WTC11 (cell line): ENCODE results near the gene ASB3. TPM values are rescaled to one million over a fixed set of nuclear protein-coding genes. Genes with fewer than 3 reads are reported as not detected.

Source experiments
- ATAC-seq: fragments of 200-7000 bp; cut with Tn5 transposase; 2 replicates; pipeline ENCODE4 v1.10.0; 2021; ENCODE audit warnings: mild to moderate bottlenecking, moderate library complexity
- CTCF ChIA-PET: fragments of 300-600 bp; sonication (Branson Sonifier 250); formaldehyde crosslinking; loops from one replicate; lab custom pipeline; 2021; ENCODE audit warnings: antibody characterized with exemption; lab: Charles Lee
- POLR2A ChIA-PET: fragments of 350-600 bp; sonication (Branson Sonifier 250); formaldehyde crosslinking; loops from one replicate; lab custom pipeline; 2021; ENCODE audit warnings: antibody characterized with exemption; lab: Charles Lee
- DNase-seq: peaks from one replicate; pipeline ENCODE4 v3.0.0; 2021; ENCODE audit warnings: low spot score
- H3K27ac Mint-ChIP-seq: 2 replicates; pipeline ENCODE4 v1.8.0; 2021; ENCODE audit warnings: mixed read lengths
- H3K27me3 Mint-ChIP-seq: 2 replicates; pipeline ENCODE4 v1.8.0; 2021; ENCODE audit warnings: low read depth, mild to moderate bottlenecking, moderate library complexity, mixed read lengths
- H3K36me3 Mint-ChIP-seq: 2 replicates; pipeline ENCODE4 v1.8.0; 2021; ENCODE audit warnings: mixed read lengths
- H3K4me1 Mint-ChIP-seq: 2 replicates; pipeline ENCODE4 v1.8.0; 2022; ENCODE audit warnings: mixed read lengths
- H3K4me3 Mint-ChIP-seq: 2 replicates; pipeline ENCODE4 v1.8.0; 2021; ENCODE audit warnings: mild to moderate bottlenecking, moderate library complexity, mixed read lengths
- H3K9me3 Mint-ChIP-seq: 2 replicates; pipeline ENCODE4 v1.8.0; 2021; ENCODE audit warnings: mixed read lengths
- EMX1 ChIP-seq: fragments of 250-450 bp; sonication (Bioruptor Pico); IDR thresholded peaks from 2 replicates; pipeline ENCODE4 v1.8.0; 2021; ENCODE audit warnings: mild to moderate bottlenecking
- ESRRA ChIP-seq: sonication (generic); formaldehyde crosslinking; IDR thresholded peaks from 2 replicates; pipeline ENCODE4 v1.8.1; 2022; ENCODE audit warnings: mild to moderate bottlenecking, missing genetic modification reagents, borderline replicate concordance
- GRHL2 ChIP-seq: fragments of 250-450 bp; sonication (Bioruptor Pico); IDR thresholded peaks from 2 replicates; pipeline ENCODE4 v1.8.0; 2022; ENCODE audit warnings: mild to moderate bottlenecking, moderate library complexity; ENCODE audit not compliant: insufficient replicate concordance, severe bottlenecking
- HMGA2 ChIP-seq: fragments of 250-450 bp; sonication (Bioruptor Pico); IDR thresholded peaks from 2 replicates; pipeline ENCODE4 v1.4.0; 2021; ENCODE audit warnings: mild to moderate bottlenecking, moderate library complexity
- IRF2 ChIP-seq: sonication (generic); formaldehyde crosslinking; IDR thresholded peaks from 2 replicates; pipeline ENCODE4 v1.8.0; 2022; ENCODE audit warnings: low read depth, missing genetic modification reagents, borderline replicate concordance
- JAZF1 ChIP-seq: fragments of 250-450 bp; sonication (Bioruptor Pico); IDR thresholded peaks from 2 replicates; pipeline ENCODE4 v1.9.0; 2021; ENCODE audit warnings: moderate library complexity, mild to moderate bottlenecking, inconsistent platforms
- JUN ChIP-seq: sonication (generic); formaldehyde crosslinking; IDR thresholded peaks from 2 replicates; pipeline ENCODE4 v1.8.0; 2023; ENCODE audit warnings: mild to moderate bottlenecking, missing genetic modification reagents
- KAT7 ChIP-seq: sonication (generic); formaldehyde crosslinking; IDR thresholded peaks from 2 replicates; pipeline ENCODE4 v1.8.1; 2023; ENCODE audit warnings: missing genetic modification reagents, mild to moderate bottlenecking, borderline replicate concordance
- MYBL2 ChIP-seq: sonication (generic); formaldehyde crosslinking; IDR thresholded peaks from 2 replicates; pipeline ENCODE4 v1.8.1; 2023; ENCODE audit warnings: mild to moderate bottlenecking, moderate library complexity, missing genetic modification reagents
- NFE2L1 ChIP-seq: sonication (generic); formaldehyde crosslinking; IDR thresholded peaks from 2 replicates; pipeline ENCODE4 v1.8.1; 2023; ENCODE audit warnings: missing genetic modification reagents
- OVOL2 ChIP-seq: fragments of 250-450 bp; sonication (Bioruptor Pico); IDR thresholded peaks from 2 replicates; pipeline ENCODE4 v1.9.0; 2021; ENCODE audit warnings: mild to moderate bottlenecking, borderline replicate concordance
- RELA ChIP-seq: sonication (generic); formaldehyde crosslinking; IDR thresholded peaks from 2 replicates; pipeline ENCODE4 v1.8.1; 2022; ENCODE audit warnings: missing genetic modification reagents, mild to moderate bottlenecking, borderline replicate concordance
- RORB ChIP-seq: fragments of 250-450 bp; sonication (Bioruptor Pico); IDR thresholded peaks from 2 replicates; pipeline ENCODE4 v1.9.0; 2021; ENCODE audit warnings: mild to moderate bottlenecking
- SP1 ChIP-seq: sonication (generic); formaldehyde crosslinking; conservative IDR thresholded peaks from 2 replicates; pipeline ENCODE4 v1.8.1; 2022; ENCODE audit warnings: missing genetic modification reagents
- TP53 ChIP-seq: sonication (generic); formaldehyde crosslinking; IDR thresholded peaks from 2 replicates; pipeline ENCODE4 v1.8.1; 2023; ENCODE audit warnings: mild to moderate bottlenecking, missing genetic modification reagents
- ZNF121 ChIP-seq: sonication (generic); formaldehyde crosslinking; IDR thresholded peaks from 2 replicates; pipeline ENCODE4 v1.8.0; 2023; ENCODE audit warnings: missing genetic modification reagents
- ZNF219 ChIP-seq: sonication (generic); formaldehyde crosslinking; IDR thresholded peaks from 2 replicates; pipeline ENCODE4 v1.8.0; 2023; ENCODE audit warnings: missing genetic modification reagents, mild to moderate bottlenecking, borderline replicate concordance
- ZNF317 ChIP-seq: sonication (generic); formaldehyde crosslinking; IDR thresholded peaks from 2 replicates; pipeline ENCODE4 v1.8.1; 2023; ENCODE audit warnings: low read depth, mild to moderate bottlenecking, moderate library complexity, missing genetic modification reagents, borderline replicate concordance
- ZNF396 ChIP-seq: fragments of 250-450 bp; sonication (Bioruptor Pico); IDR thresholded peaks from 2 replicates; pipeline ENCODE4 v1.8.0; 2021; ENCODE audit warnings: mild to moderate bottlenecking, moderate library complexity, borderline replicate concordance
- ZNF671 ChIP-seq: fragments of 250-450 bp; sonication (Bioruptor Pico); IDR thresholded peaks from 2 replicates; pipeline ENCODE4 v1.8.0; 2021; ENCODE audit warnings: mild to moderate bottlenecking
- total RNA-seq: library from RNA; stranded (reverse); gene quantifications from 3 replicates; pipeline ENCODE4 v1.2.3, GENCODE V29; 2021
- TF ChIP-seq, protein P1 (sequence below): sonication (generic); formaldehyde crosslinking; IDR thresholded peaks from 2 replicates; pipeline ENCODE4 v1.8.0; 2022; ENCODE audit warnings: mild to moderate bottlenecking, missing genetic modification reagents
- TF ChIP-seq, protein P2 (sequence below): sonication (generic); formaldehyde crosslinking; IDR thresholded peaks from 2 replicates; pipeline ENCODE4 v1.8.0; 2022; ENCODE audit warnings: mild to moderate bottlenecking, missing genetic modification reagents
- TF ChIP-seq, protein P3 (sequence below): fragments of 250-450 bp; sonication (Bioruptor Pico); IDR thresholded peaks from 2 replicates; pipeline ENCODE4 v2.1.2; 2022; ENCODE audit warnings: mild to moderate bottlenecking, moderate library complexity
- TF ChIP-seq, protein P4 (sequence below): fragments of 250-450 bp; sonication (Bioruptor Pico); IDR thresholded peaks from 2 replicates; pipeline ENCODE4 v1.8.0; 2021; ENCODE audit warnings: mild to moderate bottlenecking
- TF ChIP-seq, protein P5 (sequence below): sonication (generic); formaldehyde crosslinking; IDR thresholded peaks from 2 replicates; pipeline ENCODE4 v1.8.0; 2023; ENCODE audit warnings: missing genetic modification reagents, mild to moderate bottlenecking, borderline replicate concordance
- TF ChIP-seq, protein P6 (sequence below): fragments of 250-450 bp; sonication (Bioruptor Pico); IDR thresholded peaks from 2 replicates; pipeline ENCODE4 v1.9.0; 2021; ENCODE audit warnings: mild to moderate bottlenecking
- TF ChIP-seq, protein P7 (sequence below): sonication (generic); formaldehyde crosslinking; IDR thresholded peaks from 2 replicates; pipeline ENCODE4 v1.8.0; 2023; ENCODE audit warnings: missing genetic modification reagents

The ASB3 gene
- total RNA-seq, 1 experiment from 2014 or later, result 30.2 TPM

DNA sequence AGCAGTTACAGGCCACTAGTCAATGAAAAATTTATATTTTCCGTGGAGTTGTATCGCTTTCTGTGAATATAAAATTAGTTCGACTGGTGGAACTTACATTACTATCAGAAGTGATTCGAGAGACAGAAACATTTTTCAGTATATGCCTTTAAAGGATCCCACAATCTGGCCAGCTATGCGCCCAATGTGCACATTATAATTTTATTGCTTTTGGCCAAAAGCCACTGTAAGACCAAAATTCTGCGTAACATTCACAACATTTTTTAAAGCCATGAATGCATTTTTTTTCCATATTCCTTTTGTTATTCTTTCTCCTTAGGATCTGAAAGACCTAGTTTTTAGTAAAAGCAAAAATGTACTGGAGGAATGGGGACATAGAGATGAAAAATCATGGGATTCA, 150.2 kb downstream of the ASB3 start:
- CTCF ChIA-PET, result no interaction called here

DNA sequence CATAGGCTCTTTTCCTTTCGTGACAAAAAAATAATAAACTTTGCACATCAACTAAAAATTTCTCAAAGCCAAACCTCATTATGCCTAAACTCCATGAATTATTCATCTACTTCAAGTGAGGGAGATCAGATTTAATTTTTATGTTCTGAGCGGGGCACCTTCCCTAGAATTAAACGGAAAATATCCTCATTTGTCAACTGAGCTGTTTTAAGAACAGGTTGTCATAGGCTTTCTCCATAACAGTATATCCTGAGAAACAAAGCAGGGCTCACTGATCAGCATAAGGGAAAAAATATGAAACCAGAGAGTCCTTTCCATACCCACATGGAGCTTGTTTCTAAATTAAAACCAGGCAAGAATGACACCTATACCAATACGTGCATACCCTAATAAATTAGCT, 150.6 kb downstream of the ASB3 start:
- H3K27me3 Mint-ChIP-seq, result no peaks in the 10 kb centered on the region; the same call in 1 of the 2 replicates
- CTCF ChIA-PET, result no interaction called here
- TF ChIP-seq JUN (no peak), ESRRA (no peak), RELA (CRISPR knock-in tag) (no peak), OVOL2 (CRISPR knock-in tag) (no peak), ZNF121 (no peak), ZNF396 (CRISPR knock-in tag) (no peak), JAZF1 (CRISPR knock-in tag) (no peak)
- TF ChIP-seq, protein P1, sequence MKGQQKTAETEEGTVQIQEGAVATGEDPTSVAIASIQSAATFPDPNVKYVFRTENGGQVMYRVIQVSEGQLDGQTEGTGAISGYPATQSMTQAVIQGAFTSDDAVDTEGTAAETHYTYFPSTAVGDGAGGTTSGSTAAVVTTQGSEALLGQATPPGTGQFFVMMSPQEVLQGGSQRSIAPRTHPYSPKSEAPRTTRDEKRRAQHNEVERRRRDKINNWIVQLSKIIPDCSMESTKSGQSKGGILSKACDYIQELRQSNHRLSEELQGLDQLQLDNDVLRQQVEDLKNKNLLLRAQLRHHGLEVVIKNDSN, result no peak
- TF ChIP-seq, all 79 proteins: peak for 0
- H3K27ac Mint-ChIP-seq, result no peak overlapping the region
- no peaks in the 10 kb centered on the region for H3K36me3 Mint-ChIP-seq
- DNase-seq, result no peak
- H3K9me3 Mint-ChIP-seq, result peaks cover 7% of the 10 kb centered on the region
- no peak for ATAC-seq
- POLR2A ChIA-PET, result no interaction called here
- no peak overlapping the region for H3K4me3 Mint-ChIP-seq
- H3K4me1 Mint-ChIP-seq, result peaks cover 8% of the 10 kb centered on the region

More for the DNA sequence above, 150.2 kb downstream of the ASB3 start:
- TF ChIP-seq, protein P2, sequence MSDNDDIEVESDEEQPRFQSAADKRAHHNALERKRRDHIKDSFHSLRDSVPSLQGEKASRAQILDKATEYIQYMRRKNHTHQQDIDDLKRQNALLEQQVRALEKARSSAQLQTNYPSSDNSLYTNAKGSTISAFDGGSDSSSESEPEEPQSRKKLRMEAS, result no peak
- no peak for TF ChIP-seq TP53 (CRISPR knock-in tag)
- TF ChIP-seq KAT7 (CRISPR knock-in tag), result no peak
- TF ChIP-seq RORB (CRISPR knock-in tag), result no peak
- TF ChIP-seq NFE2L1, result no peak
- no peak for TF ChIP-seq HMGA2 (CRISPR knock-in tag)
- no peak for TF ChIP-seq ZNF317 (CRISPR knock-in tag)
- TF ChIP-seq GRHL2, result no peak
- TF ChIP-seq, protein P3, sequence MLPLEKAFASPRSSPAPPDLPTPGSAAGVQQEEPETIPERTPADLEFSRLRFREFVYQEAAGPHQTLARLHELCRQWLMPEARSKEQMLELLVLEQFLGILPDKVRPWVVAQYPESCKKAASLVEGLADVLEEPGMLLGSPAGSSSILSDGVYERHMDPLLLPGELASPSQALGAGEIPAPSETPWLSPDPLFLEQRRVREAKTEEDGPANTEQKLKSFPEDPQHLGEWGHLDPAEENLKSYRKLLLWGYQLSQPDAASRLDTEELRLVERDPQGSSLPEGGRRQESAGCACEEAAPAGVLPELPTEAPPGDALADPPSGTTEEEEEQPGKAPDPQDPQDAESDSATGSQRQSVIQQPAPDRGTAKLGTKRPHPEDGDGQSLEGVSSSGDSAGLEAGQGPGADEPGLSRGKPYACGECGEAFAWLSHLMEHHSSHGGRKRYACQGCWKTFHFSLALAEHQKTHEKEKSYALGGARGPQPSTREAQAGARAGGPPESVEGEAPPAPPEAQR (CRISPR knock-in tag), result no peak
- TF ChIP-seq, protein P4, sequence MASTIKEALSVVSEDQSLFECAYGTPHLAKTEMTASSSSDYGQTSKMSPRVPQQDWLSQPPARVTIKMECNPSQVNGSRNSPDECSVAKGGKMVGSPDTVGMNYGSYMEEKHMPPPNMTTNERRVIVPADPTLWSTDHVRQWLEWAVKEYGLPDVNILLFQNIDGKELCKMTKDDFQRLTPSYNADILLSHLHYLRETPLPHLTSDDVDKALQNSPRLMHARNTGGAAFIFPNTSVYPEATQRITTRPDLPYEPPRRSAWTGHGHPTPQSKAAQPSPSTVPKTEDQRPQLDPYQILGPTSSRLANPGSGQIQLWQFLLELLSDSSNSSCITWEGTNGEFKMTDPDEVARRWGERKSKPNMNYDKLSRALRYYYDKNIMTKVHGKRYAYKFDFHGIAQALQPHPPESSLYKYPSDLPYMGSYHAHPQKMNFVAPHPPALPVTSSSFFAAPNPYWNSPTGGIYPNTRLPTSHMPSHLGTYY (CRISPR knock-in tag), result no peak
- Mint-ChIP-seq H3K27ac (no peak overlapping the region), H3K4me1 (peaks cover 13% of the 10 kb centered on the region), H3K9me3 (peaks cover 7% of the 10 kb centered on the region), H3K4me3 (no peak overlapping the region), H3K27me3 (no peaks in the 10 kb centered on the region; the same call in 1 of the 2 replicates), H3K36me3 (no peaks in the 10 kb centered on the region)
- POLR2A ChIA-PET, result no interaction called here
- no peak for ATAC-seq
- no peak for DNase-seq

DNA sequence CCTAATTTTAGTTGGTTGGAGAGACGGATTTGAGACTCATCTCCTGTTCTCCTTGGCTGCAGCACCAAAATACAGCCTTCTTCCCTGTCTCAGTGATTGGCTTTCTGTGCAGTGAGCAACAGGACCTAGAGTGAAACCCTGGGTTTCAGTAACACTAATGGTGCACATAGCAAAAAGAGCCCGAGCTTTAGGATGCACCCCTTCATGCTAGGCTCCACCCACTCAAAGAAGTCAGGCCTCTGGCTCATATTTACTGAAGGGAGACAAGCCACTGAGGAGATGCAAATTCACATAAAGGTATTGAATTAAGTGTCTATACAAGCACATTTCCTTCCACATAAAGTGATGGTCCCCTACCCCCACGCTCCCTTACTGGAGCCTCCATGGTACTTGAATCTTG, 151.1 kb downstream of the ASB3 start:
- Mint-ChIP-seq H3K9me3 (peaks cover 7% of the 10 kb centered on the region), H3K27me3 (no peaks in the 10 kb centered on the region; the same call in 1 of the 2 replicates), H3K4me3 (no peak overlapping the region), H3K4me1 (peaks cover 5% of the 10 kb centered on the region), H3K36me3 (no peaks in the 10 kb centered on the region), H3K27ac (no peak overlapping the region)
- ChIA-PET POLR2A (no interaction called here), CTCF (no interaction called here)
- no peak for DNase-seq
- no peak for ATAC-seq
- TF ChIP-seq ZNF671 (CRISPR knock-in tag) (no peak), IRF2 (CRISPR knock-in tag) (no peak), SP1 (CRISPR knock-in tag) (no peak), ZNF396 (CRISPR knock-in tag) (no peak), ZNF219 (no peak), MYBL2 (no peak), OVOL2 (CRISPR knock-in tag) (no peak), EMX1 (CRISPR knock-in tag) (no peak)
- TF ChIP-seq, protein P5, sequence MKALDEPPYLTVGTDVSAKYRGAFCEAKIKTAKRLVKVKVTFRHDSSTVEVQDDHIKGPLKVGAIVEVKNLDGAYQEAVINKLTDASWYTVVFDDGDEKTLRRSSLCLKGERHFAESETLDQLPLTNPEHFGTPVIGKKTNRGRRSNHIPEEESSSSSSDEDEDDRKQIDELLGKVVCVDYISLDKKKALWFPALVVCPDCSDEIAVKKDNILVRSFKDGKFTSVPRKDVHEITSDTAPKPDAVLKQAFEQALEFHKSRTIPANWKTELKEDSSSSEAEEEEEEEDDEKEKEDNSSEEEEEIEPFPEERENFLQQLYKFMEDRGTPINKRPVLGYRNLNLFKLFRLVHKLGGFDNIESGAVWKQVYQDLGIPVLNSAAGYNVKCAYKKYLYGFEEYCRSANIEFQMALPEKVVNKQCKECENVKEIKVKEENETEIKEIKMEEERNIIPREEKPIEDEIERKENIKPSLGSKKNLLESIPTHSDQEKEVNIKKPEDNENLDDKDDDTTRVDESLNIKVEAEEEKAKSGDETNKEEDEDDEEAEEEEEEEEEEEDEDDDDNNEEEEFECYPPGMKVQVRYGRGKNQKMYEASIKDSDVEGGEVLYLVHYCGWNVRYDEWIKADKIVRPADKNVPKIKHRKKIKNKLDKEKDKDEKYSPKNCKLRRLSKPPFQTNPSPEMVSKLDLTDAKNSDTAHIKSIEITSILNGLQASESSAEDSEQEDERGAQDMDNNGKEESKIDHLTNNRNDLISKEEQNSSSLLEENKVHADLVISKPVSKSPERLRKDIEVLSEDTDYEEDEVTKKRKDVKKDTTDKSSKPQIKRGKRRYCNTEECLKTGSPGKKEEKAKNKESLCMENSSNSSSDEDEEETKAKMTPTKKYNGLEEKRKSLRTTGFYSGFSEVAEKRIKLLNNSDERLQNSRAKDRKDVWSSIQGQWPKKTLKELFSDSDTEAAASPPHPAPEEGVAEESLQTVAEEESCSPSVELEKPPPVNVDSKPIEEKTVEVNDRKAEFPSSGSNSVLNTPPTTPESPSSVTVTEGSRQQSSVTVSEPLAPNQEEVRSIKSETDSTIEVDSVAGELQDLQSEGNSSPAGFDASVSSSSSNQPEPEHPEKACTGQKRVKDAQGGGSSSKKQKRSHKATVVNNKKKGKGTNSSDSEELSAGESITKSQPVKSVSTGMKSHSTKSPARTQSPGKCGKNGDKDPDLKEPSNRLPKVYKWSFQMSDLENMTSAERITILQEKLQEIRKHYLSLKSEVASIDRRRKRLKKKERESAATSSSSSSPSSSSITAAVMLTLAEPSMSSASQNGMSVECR (CRISPR knock-in tag), result no peak
- TF ChIP-seq, protein P6, sequence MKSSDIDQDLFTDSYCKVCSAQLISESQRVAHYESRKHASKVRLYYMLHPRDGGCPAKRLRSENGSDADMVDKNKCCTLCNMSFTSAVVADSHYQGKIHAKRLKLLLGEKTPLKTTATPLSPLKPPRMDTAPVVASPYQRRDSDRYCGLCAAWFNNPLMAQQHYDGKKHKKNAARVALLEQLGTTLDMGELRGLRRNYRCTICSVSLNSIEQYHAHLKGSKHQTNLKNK, result no peak
- TF ChIP-seq, protein P7, sequence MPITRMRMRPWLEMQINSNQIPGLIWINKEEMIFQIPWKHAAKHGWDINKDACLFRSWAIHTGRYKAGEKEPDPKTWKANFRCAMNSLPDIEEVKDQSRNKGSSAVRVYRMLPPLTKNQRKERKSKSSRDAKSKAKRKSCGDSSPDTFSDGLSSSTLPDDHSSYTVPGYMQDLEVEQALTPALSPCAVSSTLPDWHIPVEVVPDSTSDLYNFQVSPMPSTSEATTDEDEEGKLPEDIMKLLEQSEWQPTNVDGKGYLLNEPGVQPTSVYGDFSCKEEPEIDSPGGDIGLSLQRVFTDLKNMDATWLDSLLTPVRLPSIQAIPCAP (CRISPR knock-in tag), result no peak
